Cerebellar nuclear complex (tissue), 1 donor: ENCODE measurements around the gene RPP14.
"Not testable (repeated sequence)": the region's sequence is repeated elsewhere in the genome, so short reads cannot be mapped to it uniquely, and the experiment has no call there.

Experiments
- DNase-seq, 2 experiments: peaks; one replicate each; lab custom pipeline; 2025; lab: John Stamatoyannopoulos, UW

RPP14 gene

DNA sequence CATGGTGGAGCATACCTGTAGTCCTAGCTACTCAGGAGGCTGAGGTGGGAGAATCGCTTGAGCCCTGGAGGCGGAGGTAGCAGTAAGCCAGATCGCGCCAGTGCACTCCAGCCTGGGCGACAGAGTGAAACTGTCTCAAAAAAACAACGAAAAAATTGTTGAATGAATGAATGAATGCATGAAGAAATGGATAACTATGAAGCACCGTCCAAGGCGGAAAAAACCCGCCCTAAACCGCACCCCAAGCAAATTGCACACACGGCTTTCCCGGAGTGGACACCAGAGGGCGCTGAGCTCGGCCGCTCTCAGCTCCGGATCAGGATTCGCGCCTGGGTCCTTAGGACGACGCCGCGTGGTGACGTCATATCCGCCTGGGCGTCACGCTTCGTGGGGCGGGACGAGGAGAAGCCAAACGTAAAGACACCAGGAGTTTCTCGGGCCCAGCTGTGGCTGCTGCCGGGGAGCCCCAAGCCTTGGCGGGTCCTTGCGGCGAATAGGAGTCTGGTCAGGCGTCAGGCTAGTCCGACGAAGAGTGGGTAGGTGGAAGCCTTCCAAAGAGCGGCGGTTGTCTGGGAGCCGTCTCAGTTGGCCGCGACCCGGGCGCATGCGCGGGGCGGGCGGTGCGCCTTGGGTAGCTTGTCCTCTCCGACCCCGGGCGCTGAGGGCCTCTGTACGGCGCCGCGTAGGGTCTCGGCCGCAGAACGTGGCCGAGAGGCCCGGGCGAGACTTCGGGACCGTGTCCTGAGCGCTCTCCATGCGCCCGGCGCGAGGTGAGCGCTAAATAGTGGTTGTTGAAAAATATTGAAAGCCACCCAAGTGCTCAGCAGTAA lies at the start of gene RPP14, which contains the start of gene HTD2:
RPP14 (plus strand) TSS at position 364 of the 830 bp plus-strand sequence. CDS start 4,085 bp downstream, outside the sequence.
HTD2 (plus strand) TSS at position 639 of the 830 bp plus-strand sequence. CDS start 11,094 bp downstream, outside the sequence.
- peak; percentile 39 to 84 for DNase-seq

DNA sequence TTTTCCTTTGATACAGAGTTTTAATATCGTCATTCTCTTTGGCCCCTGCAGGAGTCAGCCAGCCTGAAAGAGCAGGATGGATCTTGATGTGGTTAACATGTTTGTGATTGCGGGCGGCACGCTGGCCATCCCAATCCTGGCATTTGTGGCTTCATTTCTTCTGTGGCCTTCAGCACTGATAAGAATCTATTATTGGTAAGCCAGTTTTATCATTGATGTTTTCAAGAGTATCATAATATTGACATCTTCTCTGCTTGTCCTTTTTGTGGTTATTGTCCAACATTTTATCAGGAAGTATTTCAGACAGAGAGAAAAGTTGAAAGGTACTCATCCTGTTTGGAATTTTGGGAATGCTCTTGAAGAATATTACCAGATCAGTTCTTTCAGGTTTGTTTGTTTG lies 49.5 kb upstream of the RPP14 start:
- DNase-seq = no peak

DNA sequence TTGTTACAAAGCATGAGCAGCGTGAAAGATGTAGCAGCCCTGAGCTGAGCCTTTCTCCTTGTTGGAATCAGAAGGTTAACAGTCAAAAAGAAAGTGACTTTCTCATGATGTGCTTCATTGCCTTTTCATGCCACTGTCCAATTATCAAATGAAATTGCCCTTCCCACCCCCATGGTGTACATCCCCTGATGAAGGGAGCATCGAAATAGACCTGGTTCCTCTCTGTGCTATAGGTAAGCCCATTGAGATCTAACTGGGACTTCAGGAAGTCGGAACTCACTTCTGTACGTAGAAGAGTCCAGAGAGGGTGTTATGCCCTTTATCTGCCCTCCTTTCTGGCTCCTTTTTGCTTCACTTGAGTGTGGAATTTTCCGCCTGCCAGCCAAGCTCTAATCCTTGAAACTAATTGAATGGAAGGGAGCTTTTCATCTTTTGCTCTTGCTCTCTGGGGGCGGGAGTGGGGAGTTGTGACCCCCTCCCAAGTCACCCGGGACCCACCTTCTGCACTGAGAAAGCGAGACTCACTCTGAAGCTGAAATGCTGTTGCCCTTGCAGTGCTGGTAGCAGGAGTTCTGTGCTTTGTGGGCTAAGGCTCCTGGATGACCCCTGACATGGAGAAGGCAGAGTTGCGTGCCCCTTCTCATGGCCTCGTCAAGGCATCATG lies 47.5 kb upstream of the RPP14 start:
- no peak for DNase-seq

DNA sequence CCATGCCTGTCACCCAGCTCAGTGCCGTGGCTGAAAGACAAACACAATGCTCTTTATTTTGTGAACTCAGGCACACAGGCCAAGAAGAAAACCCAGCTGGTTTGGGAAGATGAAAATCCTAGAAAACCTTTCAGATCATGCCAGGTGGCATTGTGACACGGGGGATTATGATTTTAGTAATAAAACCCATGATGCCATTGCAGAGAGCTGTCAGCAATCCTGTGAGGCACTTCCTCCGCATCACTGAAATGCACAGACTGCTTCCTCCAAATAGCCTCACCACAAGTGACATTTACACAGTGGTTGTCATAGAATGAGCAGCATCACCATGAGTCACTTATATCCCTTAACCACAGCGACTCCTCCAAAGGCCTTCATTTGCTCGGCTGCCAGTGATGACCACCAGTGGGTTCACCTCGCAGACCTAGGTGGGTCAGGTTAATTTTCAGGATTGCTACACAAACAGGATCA lies 45.7 kb upstream of the RPP14 start:
- DNase-seq = peak in 1 of 2 experiments; percentile 70

DNA sequence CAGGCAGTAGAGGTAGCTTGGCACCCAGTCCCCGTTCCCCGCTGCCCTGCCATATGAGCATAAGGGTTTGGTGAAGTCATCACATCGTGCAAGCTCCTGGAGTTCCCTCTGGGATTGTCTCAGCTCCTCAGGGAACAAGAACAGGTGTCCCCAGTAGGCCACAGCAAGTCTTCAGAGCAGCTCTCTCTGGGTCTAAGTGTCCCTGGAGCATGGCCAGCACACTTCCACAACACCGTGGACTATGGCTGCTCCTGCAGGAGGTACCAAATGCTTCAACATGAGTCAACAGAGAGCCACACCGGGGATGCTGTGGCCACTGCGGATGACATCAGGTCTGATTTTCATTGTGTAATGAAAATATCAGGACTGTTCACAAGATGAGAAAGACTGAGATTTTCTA lies 45.3 kb upstream of the RPP14 start:
- peak; percentile 49 to 70 for DNase-seq

DNA sequence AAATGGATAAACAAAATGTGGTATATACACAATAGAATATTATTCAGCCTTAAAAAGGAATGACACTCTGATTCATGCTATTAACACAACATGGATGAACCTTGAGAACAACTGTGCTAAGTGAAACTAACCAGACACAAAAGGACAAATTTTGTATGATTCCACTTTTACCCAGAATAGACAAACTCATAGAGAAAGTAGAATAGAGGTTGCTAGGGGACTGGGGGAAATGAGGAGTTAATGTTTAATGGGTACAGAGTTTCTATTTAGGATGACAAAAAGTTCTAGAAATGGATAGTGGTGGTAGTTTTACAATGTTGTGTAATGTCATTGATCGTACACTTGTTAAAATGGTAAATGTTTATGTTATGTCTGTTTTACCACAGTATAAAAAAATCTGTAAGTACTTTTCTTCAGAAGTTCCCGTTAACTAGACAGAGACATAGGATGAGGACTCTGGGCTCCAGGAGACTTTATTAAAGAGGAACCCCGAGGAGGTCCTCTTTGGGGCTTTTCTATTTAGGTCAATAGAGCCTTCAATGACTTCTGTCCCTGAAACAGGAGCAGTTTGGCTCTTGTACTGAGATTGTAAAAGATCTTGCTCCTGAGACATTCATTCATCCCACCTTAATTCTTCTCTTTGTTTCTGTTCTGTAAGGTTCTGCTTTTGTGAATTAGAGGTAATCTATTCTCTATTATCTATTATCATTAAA lies 43.9 kb upstream of the RPP14 start:
- no peak for DNase-seq

DNA sequence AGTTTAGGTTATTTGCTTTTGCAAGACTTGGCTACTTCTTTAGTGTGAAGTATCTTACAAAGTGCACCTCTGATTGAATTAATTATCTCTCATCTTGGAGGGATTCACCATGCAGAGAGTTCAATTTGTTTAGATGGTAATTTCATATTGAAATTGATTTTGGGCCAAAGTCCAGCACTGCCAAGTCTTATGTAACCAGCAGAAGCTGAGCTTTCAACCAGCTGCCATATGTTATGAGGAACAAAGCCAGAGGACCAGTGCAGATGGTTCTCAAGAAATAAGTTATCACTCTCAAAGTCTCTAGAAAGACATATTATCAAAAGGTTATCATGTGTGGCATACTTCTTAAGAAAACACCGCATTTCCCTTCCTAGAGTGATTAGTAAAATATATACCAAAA lies 39.5 kb upstream of the RPP14 start:
- peak; percentile 15 to 58 for DNase-seq

DNA sequence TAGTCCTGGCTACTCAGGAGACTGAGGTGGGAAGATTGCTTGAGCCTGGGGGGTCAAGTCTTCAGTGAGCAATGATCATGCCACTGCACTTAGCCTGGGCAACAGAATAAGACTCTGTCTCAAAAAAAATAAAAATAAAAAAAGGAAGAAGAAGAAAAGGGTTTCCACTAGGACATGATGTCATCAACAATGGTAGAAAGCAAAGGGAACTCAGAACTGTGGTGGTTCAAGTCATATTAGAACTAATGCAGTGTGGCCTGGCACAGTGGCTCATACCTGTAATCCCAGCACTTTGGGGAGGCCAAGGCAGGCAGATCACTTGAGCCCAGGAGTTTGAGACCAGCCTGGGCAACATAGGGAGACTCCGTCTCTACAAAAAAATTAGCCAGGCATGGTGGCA lies 38.5 kb upstream of the RPP14 start:
- DNase-seq = not testable (repeated sequence)

DNA sequence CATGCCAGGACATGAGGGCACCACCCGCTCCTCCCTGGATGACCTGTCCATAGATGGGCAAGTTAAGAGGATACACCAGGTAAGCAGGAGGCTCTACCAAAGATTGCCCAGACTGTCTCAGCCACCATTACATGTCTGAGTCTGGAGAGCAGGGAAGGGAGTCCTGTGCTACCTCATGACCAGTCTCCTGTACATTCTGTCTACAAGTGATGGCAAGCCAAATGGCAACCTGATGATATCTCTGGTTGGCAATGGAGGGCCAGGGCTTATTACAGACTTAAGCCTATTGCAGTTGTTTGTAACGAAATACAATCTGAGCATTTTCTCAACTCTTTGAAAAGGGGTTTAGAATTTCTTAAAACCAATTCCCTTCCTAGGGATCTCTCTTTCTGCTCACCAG lies 36.7 kb upstream of the RPP14 start:
- no peak for DNase-seq

DNA sequence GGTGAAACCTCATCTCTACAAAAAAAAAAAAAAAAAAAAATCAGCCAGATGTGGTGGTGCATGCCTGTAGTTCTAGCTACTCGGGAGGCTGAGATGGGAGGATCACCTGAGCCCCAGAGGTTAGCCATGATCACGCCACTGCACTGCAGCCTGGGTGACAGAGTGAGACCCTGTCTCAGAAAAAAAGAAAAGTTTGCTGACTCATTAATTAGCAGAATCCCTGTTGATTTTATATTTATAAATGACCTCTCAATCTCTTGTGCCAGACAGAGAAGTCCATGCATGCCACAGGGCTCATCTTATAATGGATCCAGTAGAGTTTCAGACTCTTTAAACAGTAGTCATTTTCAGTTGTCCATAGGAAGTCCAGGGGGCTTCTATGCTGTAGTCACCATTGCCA lies 35.6 kb upstream of the RPP14 start:
- DNase-seq = no peak

DNA sequence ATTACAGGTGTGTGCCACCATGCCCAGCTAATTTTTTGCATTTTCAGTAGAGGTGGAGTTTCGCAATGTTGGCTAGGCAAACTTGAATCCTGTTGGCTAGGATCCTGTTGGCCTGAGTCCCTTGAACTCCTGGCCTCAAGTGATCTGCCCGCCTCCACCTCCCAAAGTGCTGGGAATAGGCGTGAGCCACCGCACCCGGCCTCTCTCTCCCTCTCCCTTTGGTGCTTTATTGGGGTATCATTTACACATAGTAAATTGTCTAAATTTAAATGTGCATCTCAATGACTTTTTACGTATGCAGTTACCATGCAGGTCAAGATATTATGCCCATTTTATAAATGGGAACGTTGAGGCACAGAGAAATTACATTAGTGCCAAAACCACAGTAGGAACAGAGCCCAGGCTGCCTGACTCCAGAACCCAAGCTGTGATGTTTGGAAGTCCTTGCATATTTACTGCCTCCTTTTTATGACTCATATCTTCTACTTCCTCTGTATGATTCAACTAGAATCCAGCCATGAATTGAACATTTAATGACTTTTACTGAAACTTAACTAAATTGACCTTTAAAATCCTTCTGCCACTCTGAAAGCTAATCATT lies 34.0 kb upstream of the RPP14 start:
- no peak for DNase-seq

DNA sequence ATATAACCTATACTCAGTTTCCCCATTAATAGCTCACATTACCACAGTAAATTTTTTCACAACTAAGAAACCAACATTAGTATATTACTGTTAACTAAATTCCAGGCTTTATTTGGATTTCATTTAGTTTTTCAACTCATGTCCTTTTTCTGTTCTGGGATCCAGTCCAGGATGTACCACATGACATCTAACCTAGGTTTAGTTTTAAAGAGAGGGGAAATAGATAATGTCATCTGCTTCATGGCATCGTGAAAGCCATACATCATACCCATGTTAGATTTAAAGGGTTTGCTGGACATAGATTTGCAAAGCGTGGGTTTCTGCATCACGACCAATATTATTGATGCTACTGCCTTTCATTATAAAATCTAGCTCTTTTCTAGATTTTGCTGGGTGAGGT lies 33.2 kb upstream of the RPP14 start:
- DNase-seq = no peak

DNA sequence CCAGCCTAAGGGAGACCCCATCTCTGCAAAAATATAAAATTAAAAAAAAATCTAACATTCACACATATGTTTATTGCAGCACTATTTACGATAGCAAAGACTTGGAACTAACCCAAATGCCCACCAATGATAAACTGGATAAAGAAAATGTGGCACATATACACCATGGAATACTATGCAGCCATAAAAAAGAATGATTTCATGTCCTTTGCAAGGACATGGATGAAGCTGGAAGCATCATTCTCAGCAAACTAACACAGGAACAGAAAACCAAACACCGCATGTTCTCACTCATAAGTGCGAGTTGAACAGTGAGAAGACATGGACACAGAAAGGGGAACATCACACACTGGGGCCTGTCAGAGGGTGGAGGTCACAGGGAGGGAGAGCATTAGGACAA lies 32.7 kb upstream of the RPP14 start:
- not testable (repeated sequence) for DNase-seq

DNA sequence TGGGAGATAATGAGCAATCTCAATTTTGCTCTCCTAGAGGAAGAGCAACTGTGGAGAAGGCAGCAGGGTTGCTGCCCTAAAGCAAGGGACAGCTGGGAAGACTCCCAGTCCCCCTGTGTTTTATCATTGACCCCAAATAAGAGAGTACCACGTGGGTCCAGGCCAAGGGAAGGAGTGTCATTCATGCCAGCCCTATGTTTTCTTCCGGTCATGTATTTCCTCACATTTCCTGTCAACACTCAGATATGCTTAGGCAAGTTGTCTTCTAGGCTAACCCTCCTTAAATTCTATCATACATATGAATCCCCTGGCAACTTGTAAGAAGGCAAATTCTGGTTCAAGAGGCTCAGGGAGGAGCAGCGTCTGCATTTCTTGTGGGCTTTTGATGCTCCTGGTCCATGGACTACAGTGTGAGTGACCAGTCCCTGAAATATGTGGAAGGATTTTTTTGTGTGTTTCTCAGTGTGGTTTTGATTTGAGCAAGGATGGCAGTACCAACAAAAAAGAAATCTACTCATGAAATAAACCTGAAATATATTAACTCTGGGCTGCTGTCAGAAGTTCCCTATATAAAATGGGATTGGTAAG lies 31.9 kb upstream of the RPP14 start:
- DNase-seq = no peak

DNA sequence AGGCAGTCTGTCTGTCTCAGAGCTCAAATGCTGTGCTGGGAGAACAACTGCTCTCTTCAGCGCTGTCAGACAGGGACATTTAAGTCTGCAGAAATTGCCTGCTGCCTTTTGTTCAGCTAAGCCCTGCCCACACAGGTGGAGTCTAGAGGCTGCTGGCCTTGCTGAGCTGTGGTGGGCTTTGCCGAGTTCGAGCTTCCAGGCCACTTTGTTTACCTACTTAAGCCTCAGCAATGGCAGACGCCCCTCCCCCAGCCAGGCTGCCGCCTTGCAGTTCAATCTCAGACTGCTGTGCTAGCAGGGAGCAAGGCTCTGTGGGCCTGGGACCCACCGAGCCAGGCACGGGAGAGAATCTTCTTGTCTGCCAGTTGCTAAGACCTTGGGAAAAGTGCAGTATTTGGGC lies 25.0 kb upstream of the RPP14 start:
- DNase-seq = no peak

DNA sequence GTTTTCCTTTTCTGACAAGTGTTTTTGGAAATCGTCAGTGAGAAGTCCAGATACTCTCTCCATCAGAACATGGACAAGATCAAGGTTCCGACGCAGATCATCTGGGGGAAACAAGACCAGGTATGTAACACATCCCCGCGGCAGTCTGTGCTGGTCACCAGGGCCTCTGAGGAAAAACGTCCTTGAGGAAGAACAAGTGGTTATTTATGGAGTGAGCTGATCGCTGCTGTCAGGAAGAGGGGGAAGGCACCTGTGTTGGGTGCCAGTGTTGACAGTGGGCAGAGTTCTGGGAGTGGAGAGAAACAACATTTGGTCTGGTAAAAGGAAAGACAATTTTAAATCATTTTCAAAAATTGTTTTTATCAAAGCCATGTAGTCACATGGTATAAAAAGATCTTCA lies 20.7 kb upstream of the RPP14 start:
- DNase-seq = no peak

DNA sequence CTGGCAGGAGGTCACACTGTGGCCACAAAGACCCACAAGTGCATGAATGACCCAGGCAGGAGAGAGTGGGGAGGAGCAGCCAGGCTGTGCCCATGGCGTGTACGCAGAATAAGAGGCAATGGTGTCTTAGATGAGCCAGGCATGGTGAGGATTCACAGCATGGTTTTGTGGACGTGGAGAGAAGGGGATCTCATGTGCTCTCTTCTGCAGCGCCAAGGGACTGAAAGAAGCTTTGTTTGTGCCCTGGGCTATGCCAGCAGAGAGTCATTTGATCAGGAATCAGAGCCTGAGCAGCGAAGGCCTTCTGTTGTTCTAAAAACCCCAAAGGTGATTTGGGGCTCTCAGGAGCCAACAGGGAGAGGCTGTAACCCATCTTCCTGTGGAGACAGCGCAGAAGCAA lies 18.7 kb upstream of the RPP14 start:
- no peak for DNase-seq

DNA sequence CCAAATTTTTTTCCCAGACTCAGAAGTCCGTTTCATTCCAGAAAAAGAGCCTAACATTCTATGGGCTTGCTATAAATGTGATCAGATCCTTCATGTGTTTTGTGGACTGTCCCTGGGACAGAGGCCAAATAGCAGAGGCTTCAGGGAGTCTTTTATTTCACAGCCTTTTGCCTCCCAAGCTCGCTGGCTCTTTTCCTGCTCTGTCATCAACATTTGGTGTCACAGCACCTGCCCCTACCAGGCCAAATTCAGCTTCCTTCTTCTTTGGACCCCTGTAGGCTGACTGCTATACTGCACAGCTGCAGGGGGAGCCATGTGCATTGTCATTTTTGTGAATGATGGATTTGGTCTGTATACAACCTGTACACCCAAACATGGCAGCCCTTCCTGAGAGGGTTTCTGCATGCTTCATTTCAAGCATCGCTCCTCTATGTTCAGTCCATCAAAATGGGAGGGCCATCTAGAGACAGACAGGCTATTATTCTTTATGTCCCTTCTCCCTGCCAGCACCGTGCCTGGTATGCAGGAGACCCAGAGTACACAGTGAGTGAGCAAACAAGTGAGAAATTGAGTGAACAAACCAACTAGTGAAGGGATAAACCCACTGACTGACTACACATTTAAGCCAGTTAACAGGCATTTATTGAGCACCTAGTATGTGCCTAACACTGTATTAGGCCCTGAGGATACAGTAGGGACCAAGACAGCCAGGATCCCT lies 17.9 kb upstream of the RPP14 start:
- DNase-seq = peak; percentile 22 to 48

DNA sequence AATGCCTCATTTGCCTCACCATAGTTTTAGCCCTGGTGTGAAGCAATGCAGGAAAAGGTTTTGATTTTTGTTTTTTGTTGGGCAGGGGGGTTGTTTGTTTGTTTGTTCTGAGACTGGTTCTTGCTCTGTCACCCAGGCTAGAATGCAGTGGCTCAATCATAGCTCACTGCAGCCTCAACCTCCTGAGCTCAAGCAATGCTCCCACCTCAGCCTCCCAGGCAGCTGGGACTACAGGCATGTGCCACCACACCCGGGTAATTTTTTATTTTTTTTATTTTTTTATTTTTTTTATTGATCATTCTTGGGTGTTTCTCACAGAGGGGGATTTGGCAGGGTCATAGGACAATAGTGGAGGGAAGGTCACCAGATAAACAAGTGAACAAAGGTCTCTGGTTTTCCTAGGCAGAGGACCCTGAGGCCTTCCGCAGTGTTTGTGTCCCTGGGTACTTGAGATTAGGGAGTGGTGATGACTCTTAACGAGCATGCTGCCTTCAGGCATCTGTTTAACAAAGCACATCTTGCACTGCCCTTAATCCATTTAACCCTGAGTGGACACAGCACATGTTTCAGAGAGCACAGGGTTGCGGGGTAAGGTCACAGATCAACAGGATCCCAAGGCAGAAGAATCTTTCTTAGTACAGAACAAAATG lies 17.0 kb upstream of the RPP14 start:
- not testable (repeated sequence) for DNase-seq

DNA sequence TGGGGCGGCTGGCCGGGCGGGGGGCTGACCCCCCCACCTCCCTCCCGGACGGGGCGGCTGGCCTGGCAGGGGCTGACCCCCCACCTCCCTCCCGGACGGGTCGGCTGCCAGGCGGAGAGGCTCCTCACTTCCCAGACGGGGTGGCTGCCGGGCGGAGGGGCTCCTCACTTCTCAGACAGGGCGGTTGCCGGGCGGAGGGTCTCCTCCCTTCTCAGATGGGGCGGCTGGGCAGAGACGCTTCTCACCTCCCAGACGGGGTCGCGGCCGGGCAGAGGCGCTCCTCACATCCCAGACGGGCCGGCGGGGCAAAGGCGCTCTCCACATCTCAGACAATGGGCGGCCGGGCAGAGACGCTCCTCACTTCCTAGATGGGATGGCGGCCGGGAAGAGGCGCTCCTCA lies 15.6 kb upstream of the RPP14 start:
- DNase-seq = not testable (repeated sequence)
